K562 (cell line): Measurements from ENCODE around the gene RABL3. TPM values are rescaled to one million over a fixed set of nuclear protein-coding genes. Genes with fewer than 3 reads are reported as not detected.

Experiments used
- ARID1B ChIP-seq: fragments of 450-650 bp; IDR thresholded peaks from 2 replicates; pipeline ENCODE4 v1.6.1; 2016; ENCODE audit warnings: antibody characterized with exemption, mild to moderate bottlenecking, inconsistent platforms
- FIP1L1 ChIP-seq: fragments of 200-400 bp; formaldehyde crosslinking; IDR thresholded peaks from 2 replicates; pipeline ENCODE4 v1.6.1; 2018; ENCODE audit warnings: mild to moderate bottlenecking, low read depth, low read length; ENCODE audit not compliant: poor library complexity, severe bottlenecking
- RBM17 ChIP-seq: fragments of 200-400 bp; formaldehyde crosslinking; IDR thresholded peaks from 2 replicates; pipeline ENCODE4 v1.6.1; 2017; ENCODE audit warnings: low read depth, mild to moderate bottlenecking, low read length, borderline replicate concordance
- SMC3 ChIP-seq: conservative IDR thresholded peaks from 2 replicates; pipeline ENCODE4 v1.6.1; 2011; ENCODE audit warnings: low read depth, low read length, improper control_type of control experiment; ENCODE audit not compliant: insufficient read depth
- ZNF778 ChIP-seq: fragments of 450-650 bp; formaldehyde crosslinking; IDR thresholded peaks from 2 replicates; pipeline ENCODE4 v1.4.0; 2020; ENCODE audit warnings: mild to moderate bottlenecking, moderate library complexity
- polyA plus RNA-seq, 8 experiments: library from polyadenylated mRNA; depleted of rRNA in 4 of 8; stranded (reverse) in 5 of 8; unstranded in 3 of 8; fragments of >200 nt; fragmentation: Nextera tagmentation in 2 of 8; fragmentation: Illumina TruSeq in 1 of 8; extraction: Ambion mirVana in 2 of 8; extraction: Trizol in 1 of 8; gene quantifications; 2 replicates each; pipeline versions ENCODE4 v1.2.1 to v1.2.3, GENCODE V29; 2011 to 2014; ENCODE audit warnings: inconsistent platforms in 1 of 8, missing spikeins in 1 of 8
- total RNA-seq, 7 experiments: library from RNA; depleted of rRNA in 6 of 7; stranded (reverse); fragments of >200 nt in 6 of 7; fragmentation: Illumina TruSeq in 2 of 7; extraction: Trizol in 2 of 7; gene quantifications; 2 replicates each; pipeline versions ENCODE4 v1.2.1 to v1.2.3, GENCODE V29; 2011 to 2021; ENCODE audit warnings: low replicate concordance in 1 of 7
- TF ChIP-seq, protein P1 (sequence below), 2 experiments: fragments of 450-650 bp; conservative IDR thresholded peaks; 2 replicates each; pipeline ENCODE4 v1.6.1; 2017; ENCODE audit warnings: mild to moderate bottlenecking in 2 of 2, moderate library complexity in 2 of 2
- TF ChIP-seq, protein P2 (sequence below): fragments of 450-650 bp; IDR thresholded peaks from 2 replicates; pipeline ENCODE4 v1.6.1; 2014; ENCODE audit warnings: low read depth, mild to moderate bottlenecking, moderate library complexity, borderline replicate concordance
- TF ChIP-seq, protein P3 (sequence below): fragments of 450-650 bp; IDR thresholded peaks from 2 replicates; pipeline ENCODE4 v1.6.1; 2018; ENCODE audit warnings: mild to moderate bottlenecking, low read depth; ENCODE audit not compliant: partially characterized antibody
- TF ChIP-seq, protein P4 (sequence below): sonication (generic); formaldehyde crosslinking; IDR thresholded peaks from 2 replicates; pipeline ENCODE4 v1.8.1; 2022; ENCODE audit warnings: missing genetic modification reagents
- TF ChIP-seq, protein P5 (sequence below), 2 experiments: fragments of 450-650 bp in 1 of 2; sonication (generic) in 1 of 2; formaldehyde crosslinking in 1 of 2; IDR thresholded peaks; 2 replicates each; pipeline versions ENCODE4 v1.7.1 to v1.9.0; 2016 to 2022; ENCODE audit warnings: inconsistent platforms in 1 of 2, mild to moderate bottlenecking in 1 of 2, missing genetic modification reagents in 1 of 2

The RABL3 gene
- total and polyA plus RNA-seq, 9 of the 15 experiments (the other 6 are each of a cell fraction or from before 2014, with no cell fraction given) = 6.5 to 30.7 (median 12.3) TPM

DNA sequence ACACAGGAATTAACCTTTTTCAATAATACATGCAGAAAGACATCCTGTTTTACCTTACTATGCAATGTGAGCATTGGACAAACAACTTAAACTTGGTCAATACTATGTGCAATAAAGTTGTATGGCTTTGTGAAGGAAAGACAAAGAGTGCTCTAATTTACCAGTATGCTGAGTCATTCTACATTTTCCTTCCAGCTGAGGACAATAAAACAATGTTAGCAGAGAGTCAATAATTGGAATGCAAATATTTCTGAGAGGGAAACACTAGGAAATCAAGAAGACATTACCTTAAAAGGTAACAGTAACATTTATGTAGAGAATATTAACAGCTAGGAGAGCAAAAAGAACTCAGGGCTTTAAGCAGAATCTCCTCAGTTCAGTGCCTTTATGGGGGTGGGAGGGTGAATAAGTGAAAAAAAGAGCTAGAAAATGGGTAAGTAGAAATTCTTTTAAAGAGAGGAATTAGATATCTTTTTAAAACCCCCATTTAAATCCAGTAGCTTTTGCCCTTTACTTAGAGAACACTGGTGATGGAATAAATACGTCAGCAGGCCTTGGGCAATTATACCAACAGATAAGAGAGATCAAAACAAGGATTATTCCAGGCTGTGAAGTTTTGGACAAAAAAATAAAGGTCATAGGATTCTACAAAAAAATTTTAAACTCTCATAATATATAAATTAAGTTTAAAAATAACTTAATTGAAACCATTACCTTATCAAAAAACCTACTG, 48.7 kb downstream of the RABL3 start (continued):
- TF ChIP-seq, protein P1, sequence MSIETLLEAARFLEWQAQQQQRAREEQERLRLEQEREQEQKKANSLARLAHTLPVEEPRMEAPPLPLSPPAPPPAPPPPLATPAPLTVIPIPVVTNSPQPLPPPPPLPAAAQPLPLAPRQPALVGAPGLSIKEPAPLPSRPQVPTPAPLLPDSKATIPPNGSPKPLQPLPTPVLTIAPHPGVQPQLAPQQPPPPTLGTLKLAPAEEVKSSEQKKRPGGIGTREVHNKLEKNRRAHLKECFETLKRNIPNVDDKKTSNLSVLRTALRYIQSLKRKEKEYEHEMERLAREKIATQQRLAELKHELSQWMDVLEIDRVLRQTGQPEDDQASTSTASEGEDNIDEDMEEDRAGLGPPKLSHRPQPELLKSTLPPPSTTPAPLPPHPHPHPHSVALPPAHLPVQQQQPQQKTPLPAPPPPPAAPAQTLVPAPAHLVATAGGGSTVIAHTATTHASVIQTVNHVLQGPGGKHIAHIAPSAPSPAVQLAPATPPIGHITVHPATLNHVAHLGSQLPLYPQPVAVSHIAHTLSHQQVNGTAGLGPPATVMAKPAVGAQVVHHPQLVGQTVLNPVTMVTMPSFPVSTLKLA (conservative IDR thresholded peaks at IDR 0.05) = no peak
- no peak for TF ChIP-seq SMC3
- TF ChIP-seq, protein P2, sequence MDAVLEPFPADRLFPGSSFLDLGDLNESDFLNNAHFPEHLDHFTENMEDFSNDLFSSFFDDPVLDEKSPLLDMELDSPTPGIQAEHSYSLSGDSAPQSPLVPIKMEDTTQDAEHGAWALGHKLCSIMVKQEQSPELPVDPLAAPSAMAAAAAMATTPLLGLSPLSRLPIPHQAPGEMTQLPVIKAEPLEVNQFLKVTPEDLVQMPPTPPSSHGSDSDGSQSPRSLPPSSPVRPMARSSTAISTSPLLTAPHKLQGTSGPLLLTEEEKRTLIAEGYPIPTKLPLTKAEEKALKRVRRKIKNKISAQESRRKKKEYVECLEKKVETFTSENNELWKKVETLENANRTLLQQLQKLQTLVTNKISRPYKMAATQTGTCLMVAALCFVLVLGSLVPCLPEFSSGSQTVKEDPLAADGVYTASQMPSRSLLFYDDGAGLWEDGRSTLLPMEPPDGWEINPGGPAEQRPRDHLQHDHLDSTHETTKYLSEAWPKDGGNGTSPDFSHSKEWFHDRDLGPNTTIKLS = no peak
- no peak for TF ChIP-seq ZNF778
- TF ChIP-seq ARID1B = peak; percentile 30; the same call in 1 of the 2 replicates
- TF ChIP-seq, protein P3, sequence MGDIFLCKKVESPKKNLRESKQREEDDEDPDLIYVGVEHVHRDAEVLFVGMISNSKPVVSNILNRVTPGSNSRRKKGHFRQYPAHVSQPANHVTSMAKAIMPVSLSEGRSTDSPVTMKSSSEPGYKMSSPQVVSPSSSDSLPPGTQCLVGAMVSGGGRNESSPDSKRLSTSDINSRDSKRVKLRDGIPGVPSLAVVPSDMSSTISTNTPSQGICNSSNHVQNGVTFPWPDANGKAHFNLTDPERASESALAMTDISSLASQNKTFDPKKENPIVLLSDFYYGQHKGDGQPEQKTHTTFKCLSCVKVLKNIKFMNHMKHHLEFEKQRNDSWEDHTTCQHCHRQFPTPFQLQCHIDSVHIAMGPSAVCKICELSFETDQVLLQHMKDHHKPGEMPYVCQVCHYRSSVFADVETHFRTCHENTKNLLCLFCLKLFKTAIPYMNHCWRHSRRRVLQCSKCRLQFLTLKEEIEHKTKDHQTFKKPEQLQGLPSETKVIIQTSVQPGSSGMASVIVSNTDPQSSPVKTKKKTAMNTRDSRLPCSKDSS = no peak
- TF ChIP-seq, protein P4, sequence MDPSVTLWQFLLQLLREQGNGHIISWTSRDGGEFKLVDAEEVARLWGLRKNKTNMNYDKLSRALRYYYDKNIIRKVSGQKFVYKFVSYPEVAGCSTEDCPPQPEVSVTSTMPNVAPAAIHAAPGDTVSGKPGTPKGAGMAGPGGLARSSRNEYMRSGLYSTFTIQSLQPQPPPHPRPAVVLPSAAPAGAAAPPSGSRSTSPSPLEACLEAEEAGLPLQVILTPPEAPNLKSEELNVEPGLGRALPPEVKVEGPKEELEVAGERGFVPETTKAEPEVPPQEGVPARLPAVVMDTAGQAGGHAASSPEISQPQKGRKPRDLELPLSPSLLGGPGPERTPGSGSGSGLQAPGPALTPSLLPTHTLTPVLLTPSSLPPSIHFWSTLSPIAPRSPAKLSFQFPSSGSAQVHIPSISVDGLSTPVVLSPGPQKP (CRISPR knock-in tag) = no peak
- no peak for TF ChIP-seq RBM17
- TF ChIP-seq, protein P5, sequence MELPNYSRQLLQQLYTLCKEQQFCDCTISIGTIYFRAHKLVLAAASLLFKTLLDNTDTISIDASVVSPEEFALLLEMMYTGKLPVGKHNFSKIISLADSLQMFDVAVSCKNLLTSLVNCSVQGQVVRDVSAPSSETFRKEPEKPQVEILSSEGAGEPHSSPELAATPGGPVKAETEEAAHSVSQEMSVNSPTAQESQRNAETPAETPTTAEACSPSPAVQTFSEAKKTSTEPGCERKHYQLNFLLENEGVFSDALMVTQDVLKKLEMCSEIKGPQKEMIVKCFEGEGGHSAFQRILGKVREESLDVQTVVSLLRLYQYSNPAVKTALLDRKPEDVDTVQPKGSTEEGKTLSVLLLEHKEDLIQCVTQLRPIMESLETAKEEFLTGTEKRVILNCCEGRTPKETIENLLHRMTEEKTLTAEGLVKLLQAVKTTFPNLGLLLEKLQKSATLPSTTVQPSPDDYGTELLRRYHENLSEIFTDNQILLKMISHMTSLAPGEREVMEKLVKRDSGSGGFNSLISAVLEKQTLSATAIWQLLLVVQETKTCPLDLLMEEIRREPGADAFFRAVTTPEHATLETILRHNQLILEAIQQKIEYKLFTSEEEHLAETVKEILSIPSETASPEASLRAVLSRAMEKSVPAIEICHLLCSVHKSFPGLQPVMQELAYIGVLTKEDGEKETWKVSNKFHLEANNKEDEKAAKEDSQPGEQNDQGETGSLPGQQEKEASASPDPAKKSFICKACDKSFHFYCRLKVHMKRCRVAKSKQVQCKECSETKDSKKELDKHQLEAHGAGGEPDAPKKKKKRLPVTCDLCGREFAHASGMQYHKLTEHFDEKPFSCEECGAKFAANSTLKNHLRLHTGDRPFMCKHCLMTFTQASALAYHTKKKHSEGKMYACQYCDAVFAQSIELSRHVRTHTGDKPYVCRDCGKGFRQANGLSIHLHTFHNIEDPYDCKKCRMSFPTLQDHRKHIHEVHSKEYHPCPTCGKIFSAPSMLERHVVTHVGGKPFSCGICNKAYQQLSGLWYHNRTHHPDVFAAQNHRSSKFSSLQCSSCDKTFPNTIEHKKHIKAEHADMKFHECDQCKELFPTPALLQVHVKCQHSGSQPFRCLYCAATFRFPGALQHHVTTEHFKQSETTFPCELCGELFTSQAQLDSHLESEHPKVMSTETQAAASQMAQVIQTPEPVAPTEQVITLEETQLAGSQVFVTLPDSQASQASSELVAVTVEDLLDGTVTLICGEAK (IDR thresholded peaks at IDR 0.05) = peak; percentile 86
- TF ChIP-seq, protein P5 (CRISPR knock-in tag; IDR thresholded peaks at IDR 0.05) = no peak
- TF ChIP-seq FIP1L1 = no peak
